Mesendoderm (in vitro differentiated cells): Measurements from ENCODE around the gene LIFR.

Source experiments
- DNase-seq: peaks from one replicate; pipeline ENCODE4 v3.0.0; 2013
- H2AK5ac ChIP-seq: 2 replicates; pipeline ENCODE4 v1.6.1; 2013; ENCODE audit warnings: low read length, inconsistent platforms
- H2BK120ac ChIP-seq: 2 replicates; pipeline ENCODE4 v1.6.1; 2013; ENCODE audit warnings: low read depth, mild to moderate bottlenecking, low read length, moderate library complexity, mixed read lengths
- H2BK15ac ChIP-seq: replicated peaks from 2 replicates; pipeline ENCODE4 v1.6.1; 2013; ENCODE audit warnings: low read depth, mild to moderate bottlenecking, moderate library complexity
- H2BK5ac ChIP-seq: 2 replicates; pipeline ENCODE4 v1.6.1; 2013; ENCODE audit warnings: low read length, inconsistent platforms
- H3K18ac ChIP-seq: 2 replicates; pipeline ENCODE4 v1.6.1; 2013; ENCODE audit warnings: mild to moderate bottlenecking, low read length, mixed read lengths
- H3K23ac ChIP-seq: one replicate; pipeline ENCODE4 v1.6.1; 2013; ENCODE audit warnings: low read length
- H3K27ac ChIP-seq: 2 replicates; pipeline ENCODE4 v1.5.1; 2013; ENCODE audit warnings: low read depth, mild to moderate bottlenecking, inconsistent platforms, low read length, moderate library complexity
- H3K27me3 ChIP-seq: 2 replicates; pipeline ENCODE4 v1.6.1; 2013; ENCODE audit warnings: low read length, control low read depth, mild to moderate bottlenecking, inconsistent platforms; ENCODE audit not compliant: insufficient read depth, poor library complexity
- H3K36me3 ChIP-seq: 2 replicates; pipeline ENCODE4 v1.6.1; 2013; ENCODE audit warnings: low read length, inconsistent platforms; ENCODE audit not compliant: control insufficient read depth, insufficient read depth
- H3K4ac ChIP-seq: one replicate; pipeline ENCODE4 v1.6.1; 2013; ENCODE audit warnings: low read depth, mild to moderate bottlenecking, low read length, moderate library complexity
- H3K4me1 ChIP-seq: 2 replicates; pipeline ENCODE4 v1.6.1; 2013; ENCODE audit warnings: low read depth, low read length, inconsistent platforms; ENCODE audit not compliant: control insufficient read depth
- H3K4me2 ChIP-seq: 2 replicates; pipeline ENCODE4 v1.6.1; 2013; ENCODE audit warnings: low read length
- H3K4me3 ChIP-seq: 2 replicates; pipeline ENCODE4 v1.5.1; 2013; ENCODE audit warnings: mild to moderate bottlenecking, low read length
- H3K56ac ChIP-seq: one replicate; pipeline ENCODE4 v1.6.1; 2013; ENCODE audit warnings: low read length
- H3K79me1 ChIP-seq: 2 replicates; pipeline ENCODE4 v1.6.1; 2013; ENCODE audit warnings: low read length, inconsistent platforms
- H3K79me2 ChIP-seq: 2 replicates; pipeline ENCODE4 v1.6.1; 2013; ENCODE audit warnings: mild to moderate bottlenecking, low read length; ENCODE audit not compliant: control insufficient read depth, insufficient read depth
- H3K9ac ChIP-seq: 2 replicates; pipeline ENCODE4 v1.6.1; 2013; ENCODE audit warnings: low read length, inconsistent platforms
- H4K5ac ChIP-seq: one replicate; pipeline ENCODE4 v1.6.1; 2013; ENCODE audit warnings: low read length
- H4K8ac ChIP-seq: one replicate; pipeline ENCODE4 v1.6.1; 2013; ENCODE audit warnings: low read depth, mild to moderate bottlenecking, control low read depth, low read length, moderate library complexity
- WGBS: extraction: QIAGEN DNeasy Blood & Tissue Kit; methylation state at CpG from one replicate; pipeline ENCODE4 v1.1.7; 2013; ENCODE audit warnings: low lambda C conversion rate, missing lambda C conversion rate; ENCODE audit not compliant: insufficient coverage; ENCODE audit errors: extremely low coverage; 5-methylcytosine and 5-hydroxymethylcytosine counted together

The LIFR gene

DNA sequence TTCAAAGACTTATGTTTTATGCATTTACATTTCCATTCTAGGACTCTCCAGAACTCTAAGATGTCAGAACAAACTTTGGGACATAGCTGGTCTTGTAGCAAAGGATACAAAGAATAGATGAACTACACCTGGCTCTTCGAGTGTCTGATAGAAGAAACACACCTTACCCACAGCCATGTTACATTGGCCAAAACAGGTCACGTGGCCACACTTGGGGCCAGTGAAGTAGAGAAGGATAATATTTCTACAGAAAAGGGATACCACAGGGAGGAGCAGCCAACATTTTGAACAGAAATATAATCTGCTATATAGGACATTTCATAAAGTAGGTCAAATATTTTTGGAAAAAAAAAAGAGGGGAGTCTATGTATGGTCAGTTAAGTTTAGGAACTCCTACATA lies 22.7 kb upstream of the LIFR start:
- Histone ChIP-seq H3K9ac (no peak overlapping the region), H3K79me2 (no peaks in the 10 kb centered on the region), H3K27me3 (no peaks in the 10 kb centered on the region), H3K23ac (no peak overlapping the region), H2BK120ac (no peak overlapping the region), H3K4me1 (no peaks in the 10 kb centered on the region), H3K79me1 (no peaks in the 10 kb centered on the region), H3K27ac (no peak overlapping the region), H3K4me3 (no peak overlapping the region), H2AK5ac (no peak overlapping the region), H3K18ac (no peak overlapping the region), H4K8ac (no peak overlapping the region), H4K5ac (no peak overlapping the region), H3K56ac (no peak overlapping the region), H3K36me3 (no peaks in the 10 kb centered on the region), H2BK5ac (no peak overlapping the region), H3K4me2 (no peak overlapping the region), H2BK15ac (no peak overlapping the region), H3K4ac (no peak overlapping the region)
- WGBS, result no CpG with 5 or more reads among the region's 2 CpGs
- no peak for DNase-seq

DNA sequence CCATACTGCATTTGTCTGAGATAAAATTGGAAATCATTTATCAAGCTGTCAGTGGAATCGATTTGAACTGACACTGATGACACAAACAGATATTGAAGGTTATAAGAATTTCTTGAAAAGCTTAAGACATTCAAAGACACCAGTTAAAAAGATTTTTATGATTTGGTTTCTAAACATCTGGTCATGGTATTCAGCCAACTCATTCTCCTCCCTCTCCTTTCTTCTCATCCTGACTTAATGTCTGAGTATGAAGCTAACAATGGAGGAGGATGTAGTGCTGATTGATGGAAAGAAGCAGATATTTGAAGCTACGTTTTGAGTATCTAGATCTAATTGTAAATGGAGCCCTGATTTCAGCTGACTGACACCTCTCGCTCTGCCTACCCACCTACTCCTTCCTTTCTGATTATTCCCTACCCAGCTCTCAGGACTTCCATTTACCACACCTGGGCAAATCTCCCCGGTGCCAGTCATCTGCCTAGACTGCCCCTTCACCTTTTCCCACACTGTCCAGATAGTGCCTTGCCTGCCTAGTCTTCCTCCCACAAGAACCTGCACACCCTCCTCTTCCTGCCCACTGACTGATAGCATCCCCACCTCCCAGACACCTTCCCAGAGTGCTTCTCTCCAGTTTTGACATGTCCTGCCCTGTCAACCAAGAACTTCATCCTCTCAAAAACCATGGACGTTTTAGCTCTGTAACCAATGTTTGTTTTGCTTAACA lies 20.7 kb upstream of the LIFR start:
- no peak overlapping the region for H2AK5ac ChIP-seq
- no peak overlapping the region for H3K56ac ChIP-seq
- H3K4ac ChIP-seq, result no peak overlapping the region
- H4K8ac ChIP-seq, result no peak overlapping the region
- no peak overlapping the region for H3K18ac ChIP-seq
- H3K9ac ChIP-seq, result no peak overlapping the region
- H3K27ac ChIP-seq, result no peak overlapping the region
- DNase-seq, result no peak
- no CpG with 5 or more reads among the region's 5 CpGs for WGBS
- H4K5ac ChIP-seq, result no peak overlapping the region
- no peaks in the 10 kb centered on the region for H3K79me2 ChIP-seq
- no peak overlapping the region for H3K23ac ChIP-seq
- H2BK5ac ChIP-seq, result no peak overlapping the region
- no peak overlapping the region for H3K4me3 ChIP-seq
- no peaks in the 10 kb centered on the region for H3K36me3 ChIP-seq
- H2BK120ac ChIP-seq, result no peak overlapping the region
- no peak overlapping the region for H2BK15ac ChIP-seq
- H3K79me1 ChIP-seq, result no peaks in the 10 kb centered on the region
- no peaks in the 10 kb centered on the region for H3K4me1 ChIP-seq
- H3K27me3 ChIP-seq, result no peaks in the 10 kb centered on the region
- H3K4me2 ChIP-seq, result no peak overlapping the region

DNA sequence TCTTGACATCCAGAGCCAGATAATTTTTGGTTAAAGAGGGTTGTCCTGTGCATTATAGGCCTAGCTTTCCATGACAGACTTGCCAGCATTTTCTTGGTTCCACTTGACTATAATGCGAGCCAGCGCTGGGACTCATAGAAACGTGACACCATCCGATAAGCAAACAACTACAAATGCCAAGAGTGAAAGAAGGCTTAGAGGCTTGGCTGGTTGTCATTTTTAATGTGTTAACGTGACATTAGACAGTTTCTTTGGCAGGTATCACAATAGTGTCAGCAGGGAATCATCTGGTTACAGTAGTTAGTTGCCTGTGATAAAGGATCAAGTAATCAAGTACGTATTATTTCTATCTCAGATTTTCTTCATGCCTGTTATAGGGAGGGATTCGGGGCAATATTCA lies 20.0 kb upstream of the LIFR start:
- DNase-seq, result no peak
- Histone ChIP-seq H3K27me3 (no peaks in the 10 kb centered on the region), H3K4ac (no peak overlapping the region), H3K79me2 (no peaks in the 10 kb centered on the region), H3K79me1 (no peaks in the 10 kb centered on the region), H3K4me1 (no peaks in the 10 kb centered on the region), H3K23ac (no peak overlapping the region), H2BK120ac (no peak overlapping the region), H2BK5ac (no peak overlapping the region), H3K18ac (no peak overlapping the region), H4K5ac (no peak overlapping the region), H4K8ac (no peak overlapping the region), H3K4me3 (no peak overlapping the region), H3K9ac (no peak overlapping the region), H3K4me2 (no peak overlapping the region), H3K27ac (no peak overlapping the region), H2AK5ac (no peak overlapping the region), H3K56ac (no peak overlapping the region), H3K36me3 (no peaks in the 10 kb centered on the region), H2BK15ac (no peak overlapping the region)
- WGBS, result no CpG with 5 or more reads among the region's 7 CpGs

- Histone ChIP-seq H3K79me1 (no peaks in the 10 kb centered on the region), H2AK5ac (no peak overlapping the region)
Measured at GRCh38 chr5:38575476-38575875, 19.0 kb upstream of the LIFR start.

GRCh38 chr5:38574009-38574408 lies 17.6 kb upstream of the LIFR start:
- Histone ChIP-seq H2BK5ac (no peak overlapping the region), H3K4me1 (no peaks in the 10 kb centered on the region), H3K9ac (no peak overlapping the region), H3K79me1 (no peaks in the 10 kb centered on the region), H4K5ac (no peak overlapping the region), H3K56ac (no peak overlapping the region), H3K4ac (no peak overlapping the region), H3K4me3 (no peak overlapping the region), H3K79me2 (no peaks in the 10 kb centered on the region), H3K4me2 (no peak overlapping the region), H3K27ac (no peak overlapping the region), H2BK120ac (no peak overlapping the region), H4K8ac (no peak overlapping the region), H2AK5ac (no peak overlapping the region), H3K23ac (no peak overlapping the region), H3K27me3 (no peaks in the 10 kb centered on the region), H3K18ac (no peak overlapping the region), H3K36me3 (no peaks in the 10 kb centered on the region), H2BK15ac (no peak overlapping the region)
- no peak for DNase-seq
- no CpG with 5 or more reads among the region's 4 CpGs for WGBS

More at GRCh38 chr5:38575476-38575875, 19.0 kb upstream of the LIFR start:
- H4K5ac ChIP-seq, result no peak overlapping the region
- H3K4me2 ChIP-seq, result no peak overlapping the region
- no peak overlapping the region for H2BK15ac ChIP-seq
- no peak overlapping the region for H4K8ac ChIP-seq
- H3K27ac ChIP-seq, result no peak overlapping the region
- WGBS, result no CpG with 5 or more reads among the region's 4 CpGs
- H3K27me3 ChIP-seq, result no peaks in the 10 kb centered on the region
- H2BK120ac ChIP-seq, result no peak overlapping the region
- H3K4ac ChIP-seq, result no peak overlapping the region
- DNase-seq, result no peak
- H3K4me3 ChIP-seq, result no peak overlapping the region
- H3K79me2 ChIP-seq, result no peaks in the 10 kb centered on the region
- H3K4me1 ChIP-seq, result no peaks in the 10 kb centered on the region
- H3K18ac ChIP-seq, result no peak overlapping the region
- H3K56ac ChIP-seq, result no peak overlapping the region
- no peak overlapping the region for H3K9ac ChIP-seq
- no peaks in the 10 kb centered on the region for H3K36me3 ChIP-seq
- H2BK5ac ChIP-seq, result no peak overlapping the region
- no peak overlapping the region for H3K23ac ChIP-seq

DNA sequence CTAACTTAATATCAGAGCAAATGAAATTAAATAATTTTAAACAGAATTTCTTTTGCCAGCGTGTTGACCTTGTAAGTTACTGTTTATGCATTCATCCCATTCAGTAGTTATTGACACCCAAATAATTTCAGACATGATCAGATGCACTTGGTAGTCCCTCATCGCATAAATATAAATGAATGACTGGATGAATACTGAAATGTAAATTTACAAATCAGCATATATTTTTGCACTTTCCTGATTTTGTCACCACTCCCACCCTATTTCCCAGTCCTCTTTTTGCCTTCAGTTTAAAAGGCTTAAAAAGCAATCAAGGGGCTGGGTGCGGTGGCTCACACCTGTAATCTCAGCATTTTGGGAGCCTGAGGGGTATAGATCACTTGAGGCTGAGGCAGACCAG lies 17.1 kb upstream of the LIFR start:
- H3K27ac ChIP-seq, result no peak overlapping the region
- H2BK120ac ChIP-seq, result no peak overlapping the region
- no peak overlapping the region for H2BK15ac ChIP-seq
- H3K79me1 ChIP-seq, result no peaks in the 10 kb centered on the region
- no peak overlapping the region for H4K8ac ChIP-seq
- H3K36me3 ChIP-seq, result no peaks in the 10 kb centered on the region
- H3K4me1 ChIP-seq, result no peaks in the 10 kb centered on the region
- H3K4me2 ChIP-seq, result no peak overlapping the region
- no peak overlapping the region for H3K18ac ChIP-seq
- H3K9ac ChIP-seq, result no peak overlapping the region
- no CpG with 5 or more reads among the region's 3 CpGs for WGBS
- no peak overlapping the region for H3K56ac ChIP-seq
- no peaks in the 10 kb centered on the region for H3K79me2 ChIP-seq
- no peak overlapping the region for H2AK5ac ChIP-seq
- no peak overlapping the region for H3K4me3 ChIP-seq
- H3K4ac ChIP-seq, result no peak overlapping the region
- H2BK5ac ChIP-seq, result no peak overlapping the region
- DNase-seq, result no peak
- H4K5ac ChIP-seq, result no peak overlapping the region
- H3K27me3 ChIP-seq, result no peaks in the 10 kb centered on the region
- no peak overlapping the region for H3K23ac ChIP-seq
